HG02943 (cell line): ENCODE measurements around the gene SELE.

Experiments used
- ATAC-seq: cut with Tn5 transposase; IDR thresholded peaks from one replicate; pipeline ENCODE4 v1.9.1; 2021; ENCODE audit warnings: mild to moderate bottlenecking, low read depth, moderate library complexity; ENCODE audit not compliant: unreplicated experiment

Gene SELE

GRCh38 chr1:169733924-169734323 lies at the start of gene SELE:
SELE (minus strand) TSS chr1:169734079; CDS start chr1:169733612, 467 bp downstream.
- no peak for ATAC-seq

GRCh38 chr1:169782596-169782995 lies 48.7 kb upstream of the SELE start:
- no peak for ATAC-seq

GRCh38 chr1:169779970-169780369 lies 46.1 kb upstream of the SELE start:
- ATAC-seq: no peak

GRCh38 chr1:169779150-169779549 lies 45.3 kb upstream of the SELE start:
- no peak for ATAC-seq

GRCh38 chr1:169776440-169776839 lies 42.6 kb upstream of the SELE start:
- no peak for ATAC-seq

GRCh38 chr1:169768161-169768560 lies 34.3 kb upstream of the SELE start:
- no peak for ATAC-seq

- ATAC-seq: no peak
These were observed 31.9 kb upstream of the SELE start for GRCh38 chr1:169765580-169766331.

GRCh38 chr1:169764919-169765318 lies 31.0 kb upstream of the SELE start:
- no peak for ATAC-seq

- ATAC-seq: no peak
These were observed 28.8 kb upstream of the SELE start for GRCh38 chr1:169762699-169763098.

GRCh38 chr1:169759038-169759437 lies 25.2 kb upstream of the SELE start:
- ATAC-seq: no peak

GRCh38 chr1:169753549-169753948 lies 19.7 kb upstream of the SELE start:
- ATAC-seq: no peak

GRCh38 chr1:169750041-169750440 lies 16.2 kb upstream of the SELE start:
- no peak for ATAC-seq

- ATAC-seq: no peak
These were observed 12.7 kb upstream of the SELE start for GRCh38 chr1:169746550-169746949.

- no peak for ATAC-seq
These were observed 11.4 kb upstream of the SELE start for GRCh38 chr1:169745015-169745861.

GRCh38 chr1:169741666-169742394 lies 8.0 kb upstream of the SELE start:
- ATAC-seq: no peak

GRCh38 chr1:169739980-169740379 lies 6.1 kb upstream of the SELE start:
- no peak for ATAC-seq

- no peak for ATAC-seq
These were observed 2.4 kb downstream of the SELE start for GRCh38 chr1:169731446-169731845.

- no peak for ATAC-seq
These were observed 3.9 kb downstream of the SELE start for GRCh38 chr1:169729991-169730390.

GRCh38 chr1:169727307-169727706 lies 6.6 kb downstream of the SELE start:
- ATAC-seq: no peak

GRCh38 chr1:169726851-169727250 lies 7.0 kb downstream of the SELE start:
- ATAC-seq: no peak

- no peak for ATAC-seq
These were observed 7.9 kb downstream of the SELE start for GRCh38 chr1:169725930-169726329.
